Measurements from ENCODE around the gene KRT14. TPM values are rescaled to one million over a fixed set of nuclear protein-coding genes. Genes with fewer than 3 reads are reported as not detected.
"Not testable (repeated sequence)": the region's sequence is repeated elsewhere in the genome, so short reads cannot be mapped to it uniquely, and the experiment has no call there.

The KRT14 gene
- total RNA-seq, 4 donors from 2014 or later: 115 to 7,717 (median 1,579) TPM

DNA sequence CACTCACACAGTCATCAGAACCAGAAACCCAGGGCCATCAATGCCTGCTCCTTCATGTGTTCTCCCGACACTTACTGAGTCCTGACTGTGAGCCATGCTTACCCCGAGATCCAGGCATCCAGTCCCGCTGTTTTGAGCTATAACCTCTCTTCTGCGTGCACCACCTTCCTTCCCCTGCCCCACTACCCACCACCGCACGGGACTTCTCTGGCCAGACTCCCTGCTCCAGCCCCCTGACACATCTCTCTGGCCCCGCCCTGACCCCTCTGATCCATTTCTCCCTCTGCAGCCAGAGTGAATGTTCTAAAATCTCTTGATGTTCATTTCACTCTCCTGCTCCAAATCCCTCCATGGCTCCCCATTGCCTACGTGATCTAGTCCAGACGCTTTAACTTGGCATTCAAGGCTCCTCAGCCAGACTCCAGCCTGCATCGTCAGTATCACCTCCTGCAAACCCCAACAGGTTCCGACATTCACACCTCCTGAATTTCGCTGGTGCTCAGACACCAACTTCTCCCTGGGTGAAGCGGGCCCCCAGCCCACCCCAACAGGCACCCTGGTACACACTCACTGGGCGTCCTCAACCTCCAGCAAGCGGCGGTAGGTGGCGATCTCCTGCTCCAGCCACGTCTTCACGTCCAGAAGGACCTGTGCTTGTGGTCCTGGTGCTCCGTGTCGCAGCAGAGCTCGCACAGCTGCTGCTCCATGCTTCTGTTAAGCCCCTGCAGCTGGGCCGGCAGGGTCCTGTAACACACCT is 40.8 kb upstream of the KRT14 start:
- TF ChIP-seq, protein P1, sequence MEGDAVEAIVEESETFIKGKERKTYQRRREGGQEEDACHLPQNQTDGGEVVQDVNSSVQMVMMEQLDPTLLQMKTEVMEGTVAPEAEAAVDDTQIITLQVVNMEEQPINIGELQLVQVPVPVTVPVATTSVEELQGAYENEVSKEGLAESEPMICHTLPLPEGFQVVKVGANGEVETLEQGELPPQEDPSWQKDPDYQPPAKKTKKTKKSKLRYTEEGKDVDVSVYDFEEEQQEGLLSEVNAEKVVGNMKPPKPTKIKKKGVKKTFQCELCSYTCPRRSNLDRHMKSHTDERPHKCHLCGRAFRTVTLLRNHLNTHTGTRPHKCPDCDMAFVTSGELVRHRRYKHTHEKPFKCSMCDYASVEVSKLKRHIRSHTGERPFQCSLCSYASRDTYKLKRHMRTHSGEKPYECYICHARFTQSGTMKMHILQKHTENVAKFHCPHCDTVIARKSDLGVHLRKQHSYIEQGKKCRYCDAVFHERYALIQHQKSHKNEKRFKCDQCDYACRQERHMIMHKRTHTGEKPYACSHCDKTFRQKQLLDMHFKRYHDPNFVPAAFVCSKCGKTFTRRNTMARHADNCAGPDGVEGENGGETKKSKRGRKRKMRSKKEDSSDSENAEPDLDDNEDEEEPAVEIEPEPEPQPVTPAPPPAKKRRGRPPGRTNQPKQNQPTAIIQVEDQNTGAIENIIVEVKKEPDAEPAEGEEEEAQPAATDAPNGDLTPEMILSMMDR (IDR thresholded peaks at IDR 0.05): no peak
- no peak for TF ChIP-seq POLR2A (IDR thresholded peaks at IDR 0.05)
- WGBS, 2 donors: 87 to 89% methylated on average over 12 to 19 of the region's 23 CpGs
- intact Hi-C loops (cut with DNase I): no loop called here
- Histone ChIP-seq H3K27me3 (peaks cover 0 to 86% (median 0%) of the 10 kb centered on the region in 4 donors), H3K4me1 (peaks cover 13 to 50% (median 20%) of the 10 kb centered on the region in 3 donors), H3K9me3 (no peaks in the 10 kb centered on the region), H3K4me3 (no peak overlapping the region), H3K36me3 (no peaks in the 10 kb centered on the region), H3K27ac (peak overlapping the region in 1 of 4 donors; percentile 16)
- DNase-seq: no peak

DNA sequence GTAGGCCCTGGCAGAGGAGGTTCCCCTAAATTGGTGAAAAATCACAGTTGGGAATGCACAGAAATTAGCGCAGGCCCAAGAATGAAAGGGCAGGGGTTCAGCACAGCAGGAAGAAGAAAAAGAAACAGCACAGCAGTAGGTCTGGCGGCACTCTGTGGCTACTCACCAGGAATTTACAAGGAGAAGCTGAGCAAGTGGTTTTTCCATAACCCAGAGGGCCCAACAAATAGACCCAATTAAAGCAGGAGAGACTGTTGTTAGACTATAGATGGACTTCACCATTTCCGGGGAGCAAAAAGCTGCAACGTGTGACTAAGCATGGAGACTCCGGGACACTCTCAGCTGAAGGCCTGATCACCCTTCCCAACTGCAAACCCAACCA is 40.2 kb upstream of the KRT14 start:
- intact Hi-C loops (cut with DNase I); H3K36me3 ChIP-seq; DNase-seq; H3K27ac ChIP-seq; H3K4me3 ChIP-seq; H3K9me3 ChIP-seq: not testable (repeated sequence)
- Histone ChIP-seq H3K4me1 (peaks cover 13 to 50% (median 20%) of the 10 kb centered on the region in 3 donors), H3K27me3 (peaks cover 0 to 84% (median 0%) of the 10 kb centered on the region in 4 donors)
- 88 to 92% methylated on average over 5 of the region's 5 CpGs for WGBS, 2 donors

DNA sequence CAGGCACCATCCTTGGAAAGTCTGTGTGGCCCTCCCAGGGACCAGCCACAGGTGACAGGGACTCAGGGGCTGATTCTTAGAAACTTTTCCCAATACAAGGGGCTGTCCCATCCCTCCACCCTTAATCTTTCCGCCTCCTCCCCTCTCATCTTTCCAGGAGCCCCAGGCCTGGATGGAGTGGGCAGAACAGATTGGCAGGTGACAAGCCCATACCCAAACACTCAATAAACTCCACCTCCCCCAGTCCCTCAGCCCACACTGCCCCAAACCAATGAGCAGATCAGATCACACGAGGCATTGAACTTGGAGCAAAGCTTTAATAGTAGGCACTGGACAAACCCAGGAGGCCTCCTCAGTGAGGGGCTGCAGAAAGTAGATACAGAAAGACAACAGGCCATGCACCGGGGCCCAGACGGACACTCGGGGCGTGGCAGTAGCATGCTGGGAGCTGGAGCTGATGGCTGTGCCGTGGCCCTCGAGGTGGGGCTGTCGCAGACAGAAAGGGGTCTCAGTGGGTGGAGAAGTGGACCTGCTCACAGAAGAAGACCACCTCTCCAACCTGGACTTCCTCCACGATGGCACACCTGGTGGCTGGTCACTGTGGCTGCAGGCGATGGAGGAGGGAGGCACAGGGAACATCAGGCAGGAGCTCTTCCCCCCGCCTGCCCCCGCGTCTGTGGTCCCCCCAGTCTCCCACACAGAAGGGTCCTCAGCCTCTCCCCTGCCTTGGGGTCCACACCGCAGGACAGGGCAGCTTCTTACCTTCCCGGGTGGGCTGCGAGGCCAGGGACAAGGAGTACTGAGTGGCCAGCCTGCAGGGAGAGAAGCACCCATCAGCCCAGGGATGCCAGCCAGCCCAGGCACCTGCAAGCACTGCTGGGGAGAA is 39.6 kb upstream of the KRT14 start:
- H3K36me3 ChIP-seq; intact Hi-C loops (cut with DNase I); H3K9me3 ChIP-seq; H3K27ac ChIP-seq; DNase-seq; H3K4me3 ChIP-seq: not testable (repeated sequence)
- peaks cover 13 to 53% (median 20%) of the 10 kb centered on the region in 3 donors for H3K4me1 ChIP-seq
- 80 to 90% methylated on average over 4 to 13 of the region's 17 CpGs for WGBS, 2 donors
- peaks cover 0 to 82% (median 0%) of the 10 kb centered on the region in 4 donors for H3K27me3 ChIP-seq

DNA sequence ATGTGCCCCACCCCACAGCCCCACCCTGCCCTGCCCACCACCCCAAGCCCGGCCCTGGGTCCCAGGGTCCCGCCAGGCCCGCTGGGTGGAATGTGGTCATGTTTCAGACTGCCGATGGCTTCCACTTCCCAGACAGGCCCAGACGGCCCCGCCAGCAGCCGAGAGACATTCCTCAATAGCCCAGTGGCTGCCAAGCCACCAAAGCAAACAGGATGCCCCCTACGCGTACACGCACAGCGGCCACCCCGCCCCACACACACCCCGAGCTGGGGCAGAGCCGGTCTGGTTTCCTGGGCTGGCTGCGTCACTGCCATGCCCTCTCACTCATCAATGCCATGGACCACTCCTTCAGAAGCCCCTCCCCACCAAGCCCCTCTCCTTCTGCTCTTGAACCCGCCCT is 38.9 kb upstream of the KRT14 start:
- Histone ChIP-seq H3K4me1 (peaks cover 13 to 60% (median 20%) of the 10 kb centered on the region in 3 donors), H3K36me3 (no peaks in the 10 kb centered on the region), H3K27me3 (peaks cover 0 to 84% (median 0%) of the 10 kb centered on the region in 4 donors), H3K4me3 (no peak overlapping the region), H3K27ac (peak overlapping the region in 1 of 4 donors; percentile 21), H3K9me3 (no peaks in the 10 kb centered on the region)
- no peak for DNase-seq
- WGBS, 2 donors: 50 to 77% methylated on average over 1 to 3 of the region's 16 CpGs
- intact Hi-C loops (cut with DNase I): no loop called here
- TF ChIP-seq, protein P1 (IDR thresholded peaks at IDR 0.05): no peak
- no peak for TF ChIP-seq POLR2A (IDR thresholded peaks at IDR 0.05)

DNA sequence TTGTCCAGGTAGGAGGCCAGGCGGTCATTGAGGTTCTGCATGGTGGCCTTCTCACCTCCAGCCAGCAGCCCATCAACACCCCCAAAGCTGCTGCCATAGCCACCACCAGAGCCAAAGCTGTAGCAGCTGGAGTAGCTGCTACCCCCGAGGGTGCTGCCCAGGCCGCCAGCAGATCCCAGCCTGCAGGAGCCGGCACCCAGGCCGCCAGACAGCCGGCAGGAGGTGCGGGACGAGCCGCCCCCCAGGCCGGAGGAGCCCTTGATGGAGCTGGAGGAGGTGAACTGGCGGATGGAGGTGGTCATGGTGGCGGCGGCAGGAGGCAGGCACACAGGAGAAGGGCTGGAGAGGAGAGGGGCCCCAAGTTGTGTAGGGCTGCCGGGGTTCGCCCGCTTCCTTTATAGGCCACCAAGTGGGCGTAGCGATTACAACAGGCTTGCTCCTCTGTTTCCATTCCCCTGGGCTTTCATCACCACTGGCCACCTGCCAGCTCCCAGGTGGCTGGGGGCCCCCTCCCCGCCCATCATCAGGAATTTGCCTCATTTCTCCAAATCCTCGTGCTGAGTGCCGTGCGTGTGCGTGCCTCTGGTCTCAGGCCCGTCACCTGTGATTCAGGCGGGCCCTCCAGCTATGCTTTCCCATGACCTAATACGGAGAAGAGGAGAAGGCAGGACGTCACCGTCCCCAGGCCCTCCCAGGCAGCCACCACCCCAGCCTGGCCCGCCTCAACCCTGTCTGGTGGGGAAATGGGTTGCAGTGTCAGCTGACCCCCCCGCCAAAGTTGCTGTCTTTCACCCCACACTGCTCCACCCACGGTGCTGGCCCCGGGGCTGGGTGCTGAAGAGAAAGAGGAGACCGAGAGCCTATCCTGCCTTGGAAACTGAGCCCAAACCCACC is 37.8 kb upstream of the KRT14 start, which contains the start of gene KRT17:
KRT17 (minus strand) TSS at position 368 of the 894 bp plus-strand sequence; CDS start at position 302, 66 bp downstream.
- intact Hi-C loops (cut with DNase I): no loop called here
- TF ChIP-seq, protein P1 (IDR thresholded peaks at IDR 0.05): peak in 1 of 6 experiments; percentile 21
- no peak for TF ChIP-seq POLR2A (IDR thresholded peaks at IDR 0.05)
- peaks cover 13 to 64% (median 20%) of the 10 kb centered on the region in 3 donors for H3K4me1 ChIP-seq

DNA sequence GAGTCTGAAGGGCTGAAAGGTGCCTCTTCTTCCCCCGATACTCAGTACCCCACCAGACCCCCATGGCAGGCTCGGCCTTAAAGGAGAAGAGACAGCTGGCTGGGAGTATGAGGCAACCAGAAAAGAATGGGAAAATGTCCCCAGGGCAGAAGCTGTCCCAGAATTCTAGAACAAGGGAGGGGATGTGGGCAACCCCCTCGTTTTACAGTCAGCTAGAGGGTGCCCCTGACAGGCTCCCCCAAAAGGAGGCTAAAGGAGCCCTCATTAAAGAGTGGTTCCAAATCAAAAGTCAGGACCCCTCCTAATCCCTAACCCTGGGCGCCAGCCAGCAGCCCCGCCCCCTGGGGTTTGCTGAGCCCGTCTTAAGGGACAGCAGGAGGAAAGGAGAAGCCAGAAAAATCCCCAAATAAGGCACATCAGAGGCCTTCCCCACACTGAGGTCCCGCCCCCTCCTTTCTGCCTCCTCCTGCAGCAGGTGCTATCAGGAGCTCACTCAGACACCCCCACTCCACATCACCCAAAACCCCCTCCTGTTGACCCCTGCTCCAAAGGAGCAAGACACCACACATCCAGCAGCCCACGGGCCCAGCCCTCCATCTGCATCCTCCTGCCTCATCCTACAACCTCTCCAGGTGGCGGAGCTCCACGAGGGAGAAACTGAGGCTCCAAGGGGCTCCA is 36.6 kb upstream of the KRT14 start:
- DNase-seq; intact Hi-C loops (cut with DNase I); H3K27ac ChIP-seq; H3K9me3 ChIP-seq; H3K4me3 ChIP-seq; H3K36me3 ChIP-seq: not testable (repeated sequence)
- H3K4me1 ChIP-seq: peaks cover 13 to 61% (median 19%) of the 10 kb centered on the region in 3 donors
- 24 to 31% methylated on average over 4 to 5 of the region's 10 CpGs for WGBS, 2 donors
- peaks cover 0 to 85% (median 0%) of the 10 kb centered on the region in 4 donors for H3K27me3 ChIP-seq

More for the DNA sequence above, 37.8 kb upstream of the KRT14 start, which contains the start of gene KRT17:
- Histone ChIP-seq H3K36me3 (no peaks in the 10 kb centered on the region), H3K27me3 (peaks cover 0 to 85% (median 0%) of the 10 kb centered on the region in 4 donors), H3K27ac (peak within 1 kb of the TSS in 2 of 4 donors; percentile 9 to 21), H3K9me3 (no peaks in the 10 kb centered on the region), H3K4me3 (peak within 1 kb of the TSS in 1 of 4 donors; percentile 6)
- WGBS, 2 donors: 26 to 30% methylated on average over 8 to 13 of the region's 33 CpGs
- DNase-seq: no peak

DNA sequence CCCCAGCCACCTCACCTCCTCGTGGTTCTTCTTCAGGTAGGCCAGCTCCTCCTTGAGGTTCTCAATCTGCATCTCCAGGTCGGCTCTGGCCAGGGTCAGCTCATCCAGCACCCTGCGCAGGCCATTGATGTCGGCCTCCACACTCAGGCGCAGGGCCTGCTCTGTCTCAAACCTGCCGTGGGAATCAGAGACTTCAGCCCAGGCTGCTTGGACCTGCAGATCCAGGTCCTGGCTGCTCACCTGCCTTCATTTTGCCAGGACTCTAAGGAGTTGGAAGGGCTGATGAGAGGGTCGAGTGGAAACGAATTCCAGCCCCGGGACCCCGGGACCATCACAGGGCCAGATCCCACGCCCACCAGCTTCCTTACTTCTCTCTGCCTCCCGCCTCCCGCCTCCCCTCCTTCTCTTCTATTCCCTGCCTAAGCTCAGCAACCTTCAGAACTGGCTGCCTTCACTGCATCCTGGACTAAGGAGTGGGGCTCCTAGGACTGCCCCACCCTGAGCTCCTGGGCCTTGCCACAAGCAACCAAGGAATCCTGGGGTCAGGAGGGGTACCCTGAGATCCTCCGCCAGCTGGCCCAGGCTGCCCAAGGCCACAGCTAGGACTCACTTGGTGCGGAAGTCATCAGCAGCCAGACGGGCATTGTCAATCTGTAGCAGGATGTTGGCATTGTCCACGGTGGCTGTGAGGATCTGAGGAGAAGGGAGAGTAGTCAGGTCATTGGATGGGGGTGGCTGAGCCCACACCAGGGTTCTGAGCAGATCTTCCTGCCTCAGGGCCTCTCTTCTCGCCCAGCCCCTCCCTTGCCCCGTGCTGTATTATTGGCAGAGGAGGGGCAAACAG is 35.9 kb upstream of the KRT14 start:
- DNase-seq; H3K36me3 ChIP-seq; intact Hi-C loops (cut with DNase I); H3K9me3 ChIP-seq; H3K27ac ChIP-seq; H3K4me3 ChIP-seq: not testable (repeated sequence)
- 34 to 68% methylated on average over 5 to 16 of the region's 19 CpGs for WGBS, 2 donors
- H3K27me3 ChIP-seq: peaks cover 0 to 85% (median 0%) of the 10 kb centered on the region in 4 donors
- peaks cover 13 to 58% (median 14%) of the 10 kb centered on the region in 3 donors for H3K4me1 ChIP-seq

All from esophagus squamous epithelium (tissue), 5 donors.